HEK293T (cell line): ENCODE measurements around the gene IGSF23.
A peak's percentile ranks its signal among the peaks of the same experiment; 100 is the strongest.
"Not testable (repeated sequence)": the region's sequence is repeated elsewhere in the genome, so short reads cannot be mapped to it uniquely, and the experiment has no call there.

Experiments
- CTCF ChIA-PET: fragments of 350-600 bp; formaldehyde crosslinking; extraction: SDS; loops from one replicate; lab custom pipeline; 2021; ENCODE audit warnings: antibody characterized with exemption, inconsistent platforms; lab: Yijun Ruan, JAX
- POLR2A ChIA-PET: fragments of 350-600 bp; formaldehyde crosslinking; extraction: SDS; loops from one replicate; lab custom pipeline; 2020; ENCODE audit warnings: antibody characterized with exemption, inconsistent platforms; lab: Yijun Ruan, JAX
- DNase-seq: peaks from one replicate; pipeline ENCODE4 v3.0.0; 2012; ENCODE audit warnings: mixed read lengths; ENCODE audit errors: extremely low spot score
- ARNT ChIP-seq: fragments of 450-650 bp; IDR thresholded peaks from 2 replicates; pipeline ENCODE4 v1.6.1; 2017; ENCODE audit warnings: mild to moderate bottlenecking
- BHLHE40 ChIP-seq: fragments of 450-650 bp; IDR thresholded peaks from 2 replicates; pipeline ENCODE4 v1.6.1; 2016; ENCODE audit warnings: mild to moderate bottlenecking, moderate library complexity, borderline replicate concordance
- CTBP1 ChIP-seq: fragments of 450-650 bp; IDR thresholded peaks from 2 replicates; pipeline ENCODE4 v1.6.1; 2016; ENCODE audit warnings: borderline replicate concordance
- ELF4 ChIP-seq: fragments of 450-650 bp; IDR thresholded peaks from 2 replicates; pipeline ENCODE4 v1.6.1; 2017; ENCODE audit warnings: antibody characterized with exemption
- FOXA1 ChIP-seq: fragments of 450-650 bp; IDR thresholded peaks from 2 replicates; pipeline ENCODE4 v1.6.1; 2016; ENCODE audit warnings: mild to moderate bottlenecking
- FOXK2 ChIP-seq: fragments of 450-650 bp; IDR thresholded peaks from 2 replicates; pipeline ENCODE4 v1.6.1; 2016; ENCODE audit warnings: mild to moderate bottlenecking
- FOXM1 ChIP-seq: fragments of 450-650 bp; IDR thresholded peaks from 2 replicates; pipeline ENCODE4 v1.6.1; 2017; ENCODE audit warnings: mild to moderate bottlenecking, borderline replicate concordance
- HDGF ChIP-seq: fragments of 450-650 bp; IDR thresholded peaks from 2 replicates; pipeline ENCODE4 v1.6.1; 2017; ENCODE audit warnings: antibody characterized with exemption, borderline replicate concordance
- L3MBTL2 ChIP-seq: fragments of 450-650 bp; conservative IDR thresholded peaks from 2 replicates; pipeline ENCODE4 v1.6.1; 2016; ENCODE audit warnings: mild to moderate bottlenecking
- LEF1 ChIP-seq: fragments of 450-650 bp; IDR thresholded peaks from 2 replicates; pipeline ENCODE4 v1.6.1; 2017; ENCODE audit warnings: mild to moderate bottlenecking, borderline replicate concordance
- NFRKB ChIP-seq: fragments of 450-650 bp; IDR thresholded peaks from 2 replicates; pipeline ENCODE4 v1.6.1; 2016; ENCODE audit warnings: mild to moderate bottlenecking, moderate library complexity
- SP1 ChIP-seq: fragments of 450-650 bp; IDR thresholded peaks from 2 replicates; pipeline ENCODE4 v1.6.1; 2017
- SUZ12 ChIP-seq: fragments of 450-650 bp; IDR thresholded peaks from 2 replicates; pipeline ENCODE4 v1.6.1; 2016; ENCODE audit warnings: mild to moderate bottlenecking
- TARDBP ChIP-seq: fragments of 450-650 bp; IDR thresholded peaks from 2 replicates; pipeline ENCODE4 v1.6.1; 2016
- ZNF384 ChIP-seq: fragments of 450-650 bp; IDR thresholded peaks from 2 replicates; pipeline ENCODE4 v1.6.1; 2016
- TF ChIP-seq, protein P1 (sequence below): fragments of 450-650 bp; IDR thresholded peaks from 2 replicates; pipeline ENCODE4 v1.6.1; 2016

Gene IGSF23

DNA sequence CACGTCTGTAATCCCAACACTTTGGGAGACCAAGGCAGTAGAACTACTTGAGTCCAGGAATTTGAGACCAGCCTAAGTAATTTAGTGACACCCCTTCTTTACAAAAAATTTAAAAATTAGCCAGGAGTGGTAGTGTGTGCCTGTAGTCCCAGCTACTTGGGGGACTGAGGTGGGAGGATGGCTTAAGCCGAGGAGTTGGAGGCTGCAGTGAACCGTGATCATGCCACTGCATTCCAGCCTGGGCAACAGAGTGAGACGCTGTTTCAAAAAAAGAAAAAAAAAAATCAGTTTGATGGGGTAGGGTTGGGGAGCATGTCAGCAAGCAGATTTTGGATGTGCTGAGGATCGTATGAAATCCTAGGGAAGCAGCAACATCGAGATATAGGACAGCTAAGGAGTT, 62.2 kb downstream of the IGSF23 start:
- no peak for DNase-seq
- ChIA-PET CTCF (no interaction called here), POLR2A (no interaction called here)
- TF ChIP-seq FOXK2 (no peak), ELF4 (no peak), TARDBP (no peak), CTBP1 (no peak), ARNT (no peak), FOXM1 (no peak), SUZ12 (no peak), ZNF384 (no peak), FOXA1 (no peak)

DNA sequence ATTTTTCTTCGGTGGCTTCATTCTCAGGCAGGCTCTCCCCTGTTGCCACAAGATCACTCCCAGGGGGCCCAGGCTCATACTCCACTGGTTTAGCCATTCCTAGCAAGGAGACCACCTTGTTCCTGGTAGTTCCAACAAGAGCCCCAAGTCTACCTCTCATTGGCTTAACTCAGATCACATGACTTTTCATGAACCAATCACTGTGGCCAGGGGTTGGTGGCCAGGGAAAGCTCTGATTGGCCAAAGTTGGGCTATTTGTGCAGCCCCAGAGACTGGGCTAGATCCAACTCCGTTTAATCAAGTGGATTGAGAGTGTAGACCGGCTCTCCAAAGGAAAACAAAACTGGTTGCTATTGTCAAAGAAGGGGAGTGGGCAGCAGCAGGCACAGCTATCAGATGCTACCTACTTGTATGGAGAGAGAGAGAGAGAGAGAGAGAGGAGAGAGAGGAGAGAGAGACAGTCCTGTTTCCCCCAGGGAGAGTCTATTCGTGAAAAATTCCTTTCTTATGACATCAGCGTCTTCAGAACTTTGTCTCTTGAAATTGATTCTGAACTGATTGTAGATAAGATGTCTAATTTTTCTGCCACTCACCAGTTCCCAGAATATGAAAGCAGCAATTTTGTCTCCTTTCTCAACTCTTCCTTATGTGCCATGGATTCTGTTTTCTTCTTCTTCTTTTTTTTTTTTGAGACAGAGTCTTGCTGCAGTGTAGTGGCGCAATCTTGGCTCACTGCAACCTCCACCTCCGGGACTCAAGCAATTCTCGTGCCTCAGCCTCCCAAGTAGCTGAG, 63.9 kb downstream of the IGSF23 start:
- ChIA-PET CTCF (interaction anchor here (0.7 to 1.7 kb wide), 2 partner anchors 27 to 107 kb away, joined by 4 read pairs; no protein-coding TSS in a partner anchor), POLR2A (interaction anchor here (0.6 to 1.5 kb wide), 6 partner anchors 14 to 238 kb away, joined by 3 to 5 read pairs (median 4); partner anchors contain the start of gene PVR)
- peak; percentile 70 for DNase-seq
- peak; percentile 39; the same call in 1 of the 2 replicates for TF ChIP-seq L3MBTL2
- TF ChIP-seq CTBP1 = no peak

DNA sequence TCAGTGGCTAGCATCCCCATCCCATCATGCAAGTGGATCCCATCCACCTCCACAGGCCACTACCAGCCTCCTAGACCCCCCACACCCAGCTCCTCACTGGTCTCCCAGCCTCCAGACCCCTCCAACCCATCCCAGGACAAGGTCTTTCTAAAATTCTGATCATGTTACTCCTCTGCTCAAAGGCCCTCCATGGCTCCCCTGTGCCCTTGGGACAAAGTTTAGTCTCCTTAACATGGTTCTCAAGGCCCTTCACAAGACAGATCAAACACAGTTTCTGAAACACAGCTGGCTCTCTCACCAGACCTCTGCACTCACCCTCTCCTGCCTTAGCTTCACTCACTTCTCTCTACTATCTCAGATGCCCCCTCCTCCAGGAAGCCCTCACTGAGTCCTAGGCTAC, 67.2 kb downstream of the IGSF23 start:
- ChIA-PET POLR2A (no interaction called here), CTCF (no interaction called here)
- DNase-seq = no peak
- TF ChIP-seq SP1 (no peak), ELF4 (no peak), SUZ12 (no peak)

DNA sequence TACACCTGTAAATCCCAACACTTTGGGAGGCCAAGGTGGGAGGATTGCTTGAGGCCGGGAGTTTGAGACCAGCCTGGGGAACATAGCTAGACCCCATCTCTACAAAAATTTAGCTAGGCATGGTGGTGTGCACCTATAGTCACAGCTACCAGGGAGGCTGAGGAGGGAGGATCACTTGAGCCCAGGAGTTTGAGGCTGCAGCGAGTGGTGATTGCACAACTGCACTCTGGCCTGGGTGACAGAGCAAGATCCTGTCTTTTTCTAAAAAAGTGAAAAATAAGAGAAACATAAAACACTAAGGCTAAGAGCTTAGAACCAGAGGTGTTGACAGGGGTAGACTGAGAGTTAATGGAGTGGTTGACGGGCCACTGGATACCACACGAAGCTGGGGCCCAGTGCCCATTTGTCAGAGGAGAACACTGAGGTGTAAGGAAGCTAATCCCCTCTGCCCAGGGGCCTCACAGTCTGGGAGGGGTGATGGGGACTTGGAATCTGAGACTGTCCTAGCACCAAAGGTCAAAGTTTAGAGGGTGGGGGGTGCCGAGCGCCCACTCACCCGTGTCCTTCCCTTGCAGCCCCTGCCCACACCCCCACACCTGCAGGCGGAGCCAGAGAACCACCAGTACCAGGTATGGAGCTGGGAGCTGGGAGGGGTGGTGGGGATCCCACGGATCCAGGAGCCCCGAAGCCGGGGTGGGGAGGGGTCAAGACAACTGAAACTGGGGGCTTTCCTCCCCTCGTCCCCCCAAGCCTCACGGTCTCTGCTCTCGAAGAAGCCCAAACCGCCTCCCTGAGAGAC, 68.8 kb downstream of the IGSF23 start:
- CTCF ChIA-PET = no interaction called here
- no peak for DNase-seq
- POLR2A ChIA-PET = no interaction called here
- TF ChIP-seq NFRKB = no peak
- no peak for TF ChIP-seq SUZ12
- TF ChIP-seq FOXK2 = no peak
- TF ChIP-seq LEF1 = no peak
- TF ChIP-seq L3MBTL2 = no peak
- TF ChIP-seq BHLHE40 = no peak
- TF ChIP-seq FOXA1 = no peak

DNA sequence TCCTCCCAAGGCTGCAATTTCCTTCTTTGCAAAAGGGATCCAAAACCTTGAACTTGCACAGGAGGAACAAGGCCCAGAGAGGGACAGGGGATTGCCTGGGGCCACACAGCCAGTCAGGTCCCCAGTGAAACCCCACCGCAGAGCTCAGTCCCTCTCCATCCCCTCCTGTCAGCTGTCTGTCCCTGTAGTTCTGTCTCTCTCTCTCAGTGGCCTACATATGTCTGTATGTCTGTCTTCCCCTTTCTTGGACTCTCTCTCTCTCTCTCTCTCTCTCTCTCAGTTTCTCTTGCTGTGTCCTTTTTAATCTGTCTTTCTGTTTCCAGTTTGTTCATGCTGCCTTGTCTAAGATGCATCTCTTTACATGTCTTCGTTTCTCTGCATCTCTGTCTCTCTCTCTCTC, 69.4 kb downstream of the IGSF23 start:
- no peak for DNase-seq
- TF ChIP-seq HDGF (no peak), FOXM1 (no peak), BHLHE40 (no peak), FOXK2 (no peak)
- ChIA-PET POLR2A (no interaction called here), CTCF (no interaction called here)

DNA sequence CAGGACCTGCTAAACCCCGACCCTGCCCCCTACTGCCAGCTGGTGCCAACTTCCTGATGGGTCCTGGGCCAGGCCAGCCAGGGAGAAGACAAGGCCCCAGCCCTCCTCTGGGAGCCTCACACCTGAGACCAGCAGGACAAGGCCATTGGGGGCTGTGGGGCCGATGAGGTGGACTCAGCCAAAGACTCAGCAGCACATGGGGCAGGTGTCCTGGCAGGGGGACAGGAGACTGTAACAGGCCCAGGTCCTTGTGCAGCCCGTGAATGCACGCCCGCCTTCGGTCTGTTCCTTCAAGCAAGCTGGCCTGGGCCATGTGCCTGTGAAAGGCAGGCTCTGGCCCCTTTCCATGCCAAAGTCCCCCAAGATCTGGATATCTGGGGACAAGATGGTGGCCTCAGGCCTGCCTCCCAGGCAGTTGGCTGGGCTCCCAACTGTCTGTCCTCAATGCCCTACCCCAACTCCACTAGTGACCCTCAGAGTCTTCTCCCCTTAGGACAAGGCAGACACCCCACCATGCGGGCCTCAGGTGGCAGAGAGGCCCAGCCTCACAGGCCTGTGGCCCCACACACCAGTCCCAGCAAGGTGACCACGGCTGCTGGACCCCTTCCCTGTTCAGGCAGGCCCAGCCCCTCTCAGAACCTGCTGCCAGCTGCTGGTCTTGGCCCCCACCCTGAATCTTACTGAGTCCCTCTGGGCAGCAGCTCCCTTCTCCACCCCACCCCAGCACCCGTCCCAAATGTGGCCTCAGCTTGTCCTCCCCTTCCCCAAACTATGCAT, 70.3 kb downstream of the IGSF23 start:
- no peak for TF ChIP-seq SUZ12
- TF ChIP-seq TARDBP = no peak
- no peak for TF ChIP-seq FOXA1
- TF ChIP-seq NFRKB = no peak
- TF ChIP-seq SP1 = no peak
- no peak for TF ChIP-seq CTBP1
- no peak for TF ChIP-seq FOXK2
- no peak for TF ChIP-seq BHLHE40
- TF ChIP-seq HDGF = no peak
- TF ChIP-seq LEF1 = no peak
- TF ChIP-seq, protein P1, sequence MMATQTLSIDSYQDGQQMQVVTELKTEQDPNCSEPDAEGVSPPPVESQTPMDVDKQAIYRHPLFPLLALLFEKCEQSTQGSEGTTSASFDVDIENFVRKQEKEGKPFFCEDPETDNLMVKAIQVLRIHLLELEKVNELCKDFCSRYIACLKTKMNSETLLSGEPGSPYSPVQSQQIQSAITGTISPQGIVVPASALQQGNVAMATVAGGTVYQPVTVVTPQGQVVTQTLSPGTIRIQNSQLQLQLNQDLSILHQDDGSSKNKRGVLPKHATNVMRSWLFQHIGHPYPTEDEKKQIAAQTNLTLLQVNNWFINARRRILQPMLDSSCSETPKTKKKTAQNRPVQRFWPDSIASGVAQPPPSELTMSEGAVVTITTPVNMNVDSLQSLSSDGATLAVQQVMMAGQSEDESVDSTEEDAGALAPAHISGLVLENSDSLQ = no peak
- TF ChIP-seq FOXM1 = no peak
- no peak for TF ChIP-seq ARNT
- no peak for TF ChIP-seq L3MBTL2
- TF ChIP-seq ZNF384 = no peak
- TF ChIP-seq ELF4 = no peak
- no peak for DNase-seq
- ChIA-PET POLR2A (no interaction called here), CTCF (no interaction called here)

DNA sequence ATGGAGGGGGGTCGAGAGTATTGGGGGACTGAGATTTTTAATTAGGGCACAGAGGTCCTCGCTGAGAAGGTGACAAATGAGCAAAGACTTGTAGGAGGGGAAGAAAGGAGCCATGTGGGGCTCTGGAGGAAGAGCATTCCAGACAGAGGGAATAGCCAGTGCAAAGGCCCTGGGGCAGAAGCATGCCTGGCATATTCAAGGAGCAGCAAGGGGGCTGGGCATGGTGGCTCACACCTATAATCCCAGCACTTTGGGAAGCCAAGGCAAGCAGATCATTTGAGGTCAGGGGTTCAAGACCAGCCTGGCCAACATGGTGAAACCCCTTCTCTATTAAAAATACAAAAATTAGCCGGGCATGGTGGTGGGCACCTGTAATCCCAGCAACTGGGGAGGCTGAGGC, 71.0 kb downstream of the IGSF23 start:
- CTCF ChIA-PET = not testable (repeated sequence)

More for the DNA sequence above, 71.0 kb downstream of the IGSF23 start:
- DNase-seq, POLR2A ChIA-PET: not testable (repeated sequence)
